PC-9 (cell line): Measurements from ENCODE around the gene SGIP1. TPM values are rescaled to one million over a fixed set of nuclear protein-coding genes. Genes with fewer than 3 reads are reported as not detected.
A peak's percentile ranks its signal among the peaks of the same experiment; 100 is the strongest.

Source experiments
- BruUV-seq: library from RNA; stranded (reverse); fragments of 400-500 nt; replicated peaks from 2 replicates; lab custom pipeline; 2021; lab: Mats Ljungman, UMichigan
- CTCF ChIA-PET: fragments of 300-600 bp; sonication (Branson Sonifier 250); formaldehyde crosslinking; loops from one replicate; lab custom pipeline; 2022; ENCODE audit warnings: antibody characterized with exemption; lab: Charles Lee
- POLR2A ChIA-PET: fragments of 300-600 bp; sonication (Branson Sonifier 250); formaldehyde crosslinking; loops from one replicate; lab custom pipeline; 2022; ENCODE audit warnings: antibody characterized with exemption; ENCODE audit not compliant: unreplicated experiment; lab: Charles Lee
- DNase-seq, 2 experiments: peaks; one replicate each; pipeline versions ENCODE4 v3.0.0 to v3.0.0-alpha.2; 2015 to 2022; ENCODE audit warnings: mixed read lengths in 1 of 2
- H2AFZ ChIP-seq: fragments of 200-600 bp; sonication (generic); 2 replicates; pipeline ENCODE4 v1.8.1; 2017; ENCODE audit warnings: antibody characterized with exemption
- H3F3A ChIP-seq: fragments of 200-600 bp; sonication (generic); 2 replicates; pipeline ENCODE4 v1.8.1; 2017; ENCODE audit warnings: antibody characterized with exemption, mild to moderate bottlenecking, low read depth; ENCODE audit not compliant: insufficient read depth
- H3K27ac ChIP-seq: fragments of 200-600 bp; sonication (generic); 2 replicates; pipeline ENCODE4 v1.6.1; 2016; ENCODE audit warnings: mixed run types
- H3K27me3 ChIP-seq: fragments of 200-600 bp; sonication (generic); 2 replicates; pipeline ENCODE4 v1.6.1; 2016; ENCODE audit warnings: low read depth, mixed run types; ENCODE audit not compliant: insufficient read depth
- H3K36me3 ChIP-seq: fragments of 200-600 bp; sonication (generic); 2 replicates; pipeline ENCODE4 v1.6.1; 2016; ENCODE audit warnings: low read depth, mixed run types
- H3K4me1 ChIP-seq: fragments of 200-600 bp; sonication (generic); replicated peaks from 2 replicates; pipeline ENCODE4 v1.6.1; 2016; ENCODE audit warnings: mixed run types; ENCODE audit not compliant: insufficient read depth
- H3K4me2 ChIP-seq: fragments of 200-600 bp; sonication (generic); 2 replicates; pipeline ENCODE4 v1.6.1; 2017; ENCODE audit warnings: mixed run types
- H3K4me3 ChIP-seq: fragments of 200-600 bp; sonication (generic); 2 replicates; pipeline ENCODE4 v1.6.1; 2016; ENCODE audit warnings: mixed run types
- H3K79me2 ChIP-seq: fragments of 200-600 bp; sonication (generic); 2 replicates; pipeline ENCODE4 v1.6.1; 2017; ENCODE audit warnings: low read depth, mixed run types
- H3K9me2 ChIP-seq: fragments of 200-600 bp; sonication (generic); 2 replicates; pipeline ENCODE4 v1.8.1; 2017; ENCODE audit warnings: mild to moderate bottlenecking; ENCODE audit not compliant: insufficient read depth
- H3K9me3 ChIP-seq: fragments of 200-600 bp; sonication (generic); 2 replicates; pipeline ENCODE4 v1.8.1; 2016; ENCODE audit warnings: low read depth; ENCODE audit not compliant: insufficient read depth
- H4K20me1 ChIP-seq: fragments of 200-600 bp; sonication (generic); 2 replicates; pipeline ENCODE4 v1.8.1; 2017; ENCODE audit not compliant: insufficient read depth
- EZH2 ChIP-seq: fragments of 200-600 bp; sonication (generic); IDR thresholded peaks from 2 replicates; pipeline ENCODE4 v1.8.0; 2017; ENCODE audit warnings: antibody characterized with exemption, low read depth
- intact Hi-C: fragments of 100-400 bp; cut with micrococcal nuclease; formaldehyde crosslinking; loops from one replicate; pipeline ENCODE4 v1.10.0; 2022; ENCODE audit not compliant: unreplicated experiment
- total RNA-seq: library from RNA; stranded (reverse); gene quantifications from 2 replicates; pipeline ENCODE4 v1.2.3, GENCODE V29; 2021
- TF ChIP-seq, protein P1 (sequence below): fragments of 200-600 bp; sonication (generic); conservative IDR thresholded peaks from 2 replicates; pipeline ENCODE4 v1.6.1; 2017; ENCODE audit warnings: mixed run types, antibody characterized with exemption, mild to moderate bottlenecking, moderate library complexity

Gene SGIP1
- total RNA-seq, 1 experiment from 2014 or later: not detected

DNA sequence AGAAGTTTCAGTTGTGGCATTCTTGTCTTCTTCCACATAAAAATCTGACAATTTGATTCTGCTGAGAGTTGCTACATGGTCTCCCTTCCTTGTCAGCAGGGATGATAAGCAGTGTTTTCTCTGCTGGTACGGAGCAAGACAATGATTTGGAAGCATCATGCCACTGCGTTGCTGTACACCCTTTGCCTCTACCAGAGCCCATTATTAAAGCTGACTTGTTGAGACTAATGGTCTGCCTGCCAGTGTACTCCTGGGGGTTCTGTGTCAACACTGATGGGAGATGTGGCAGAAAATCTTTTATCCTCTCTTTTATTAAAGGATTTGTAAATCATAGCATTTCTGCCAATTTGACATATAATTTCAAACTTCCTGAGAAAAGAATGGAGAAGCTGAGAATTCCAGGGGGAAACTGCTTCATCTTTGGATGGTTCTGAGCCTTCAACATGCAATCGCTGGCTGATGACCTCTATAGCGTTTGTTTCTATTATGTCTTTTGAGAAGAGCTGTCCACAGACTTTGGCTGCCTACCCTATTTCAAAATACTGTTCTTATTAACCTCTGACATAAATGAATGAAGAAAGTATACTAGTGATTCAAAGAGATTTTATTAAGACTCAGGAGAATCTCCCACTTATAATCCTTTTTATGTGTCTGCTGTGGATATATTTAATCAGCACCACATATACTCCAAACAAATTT, 170.4 kb downstream of the SGIP1 start:
- Histone ChIP-seq H3K9me3 (no peaks in the 10 kb centered on the region), H3K4me3 (no peak overlapping the region), H3K4me1 (0 out of 2 replicates have a peak, but pooled peaks cover 3% of the 10 kb centered on the region), H3K27me3 (no peaks in the 10 kb centered on the region), H3F3A (no peaks in the 10 kb centered on the region), H3K4me2 (no peak overlapping the region), H3K27ac (no peak overlapping the region), H2AFZ (no peak overlapping the region), H3K9me2 (no peaks in the 10 kb centered on the region), H4K20me1 (no peaks in the 10 kb centered on the region), H3K79me2 (no peaks in the 10 kb centered on the region), H3K36me3 (no peaks in the 10 kb centered on the region)
- ChIA-PET CTCF (no interaction called here), POLR2A (no interaction called here)
- BruUV-seq: no TSS peak
- TF ChIP-seq, protein P1, sequence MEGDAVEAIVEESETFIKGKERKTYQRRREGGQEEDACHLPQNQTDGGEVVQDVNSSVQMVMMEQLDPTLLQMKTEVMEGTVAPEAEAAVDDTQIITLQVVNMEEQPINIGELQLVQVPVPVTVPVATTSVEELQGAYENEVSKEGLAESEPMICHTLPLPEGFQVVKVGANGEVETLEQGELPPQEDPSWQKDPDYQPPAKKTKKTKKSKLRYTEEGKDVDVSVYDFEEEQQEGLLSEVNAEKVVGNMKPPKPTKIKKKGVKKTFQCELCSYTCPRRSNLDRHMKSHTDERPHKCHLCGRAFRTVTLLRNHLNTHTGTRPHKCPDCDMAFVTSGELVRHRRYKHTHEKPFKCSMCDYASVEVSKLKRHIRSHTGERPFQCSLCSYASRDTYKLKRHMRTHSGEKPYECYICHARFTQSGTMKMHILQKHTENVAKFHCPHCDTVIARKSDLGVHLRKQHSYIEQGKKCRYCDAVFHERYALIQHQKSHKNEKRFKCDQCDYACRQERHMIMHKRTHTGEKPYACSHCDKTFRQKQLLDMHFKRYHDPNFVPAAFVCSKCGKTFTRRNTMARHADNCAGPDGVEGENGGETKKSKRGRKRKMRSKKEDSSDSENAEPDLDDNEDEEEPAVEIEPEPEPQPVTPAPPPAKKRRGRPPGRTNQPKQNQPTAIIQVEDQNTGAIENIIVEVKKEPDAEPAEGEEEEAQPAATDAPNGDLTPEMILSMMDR: no peak
- TF ChIP-seq EZH2: no peak
- intact Hi-C loops: no loop called here
- DNase-seq: no peak

DNA sequence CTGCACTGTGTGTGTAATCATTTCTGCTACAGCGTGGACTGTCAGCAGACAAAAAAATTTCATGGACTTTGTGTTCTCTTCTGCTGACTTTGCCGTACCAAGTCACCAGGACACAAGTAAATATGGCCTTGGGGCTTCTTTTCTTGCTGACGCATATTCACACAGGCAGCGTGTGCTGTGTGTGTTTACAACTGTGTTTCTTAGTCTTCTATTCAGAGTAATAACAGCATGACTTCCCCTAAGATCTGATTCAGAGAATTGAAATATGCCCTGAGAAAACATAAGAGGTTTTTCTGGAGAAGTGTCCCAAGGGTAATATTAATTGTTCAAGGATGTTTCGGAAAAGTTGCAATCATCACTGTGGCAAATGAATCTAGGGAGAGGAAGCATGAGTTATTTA, 171.2 kb downstream of the SGIP1 start:
- H3K9me2 ChIP-seq: no peaks in the 10 kb centered on the region
- H3K9me3 ChIP-seq: no peaks in the 10 kb centered on the region
- H3K79me2 ChIP-seq: no peaks in the 10 kb centered on the region
- no peak overlapping the region for H3K27ac ChIP-seq
- no peak overlapping the region for H3K4me2 ChIP-seq
- no TSS peak for BruUV-seq
- no peak overlapping the region for H2AFZ ChIP-seq
- no peak for DNase-seq
- no peaks in the 10 kb centered on the region for H3K27me3 ChIP-seq
- ChIA-PET CTCF (no interaction called here), POLR2A (no interaction called here)
- no peaks in the 10 kb centered on the region for H3K36me3 ChIP-seq
- no peaks in the 10 kb centered on the region for H3F3A ChIP-seq
- TF ChIP-seq EZH2: no peak
- TF ChIP-seq, protein P1: no peak
- H4K20me1 ChIP-seq: no peaks in the 10 kb centered on the region
- H3K4me3 ChIP-seq: no peak overlapping the region
- intact Hi-C loops: no loop called here
- no peaks in the 10 kb centered on the region for H3K4me1 ChIP-seq

DNA sequence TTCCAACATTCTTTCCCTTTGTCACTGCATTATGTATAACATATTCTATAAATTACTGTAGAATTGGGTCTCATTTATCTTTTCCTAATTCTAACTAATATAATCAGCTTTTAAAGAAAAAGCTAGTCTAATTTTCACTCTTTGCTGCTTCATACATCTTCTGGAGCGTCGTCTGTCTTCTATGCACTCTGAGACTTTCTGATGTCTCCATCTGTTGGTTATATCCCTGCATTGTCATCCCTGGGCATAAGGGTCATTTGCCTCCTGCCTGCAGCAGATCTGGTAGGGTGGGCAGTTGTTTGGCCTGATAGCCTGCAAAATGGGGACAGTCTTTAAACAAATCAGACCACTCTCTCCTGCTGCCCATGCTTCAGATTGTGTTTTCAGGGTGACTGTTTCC, 177.5 kb downstream of the SGIP1 start:
- TF ChIP-seq, protein P1: peak; percentile 48; the same call in 1 of the 2 replicates
- no peak for TF ChIP-seq EZH2
- Histone ChIP-seq H3K27ac (no peak overlapping the region), H3F3A (0 out of 2 replicates have a peak, but pooled peaks cover 5% of the 10 kb centered on the region), H3K9me3 (no peaks in the 10 kb centered on the region), H2AFZ (no peak overlapping the region), H3K4me3 (no peak overlapping the region), H3K9me2 (no peaks in the 10 kb centered on the region), H3K4me1 (no peaks in the 10 kb centered on the region), H3K36me3 (no peaks in the 10 kb centered on the region), H3K27me3 (no peaks in the 10 kb centered on the region), H3K4me2 (no peak overlapping the region), H3K79me2 (no peaks in the 10 kb centered on the region), H4K20me1 (no peaks in the 10 kb centered on the region)
- ChIA-PET CTCF (interaction anchor here (0.7 kb wide), 1 partner anchor 43 kb away, joined by 3 read pairs; no protein-coding TSS in a partner anchor), POLR2A (no interaction called here)
- DNase-seq: no peak
- BruUV-seq: no TSS peak
- intact Hi-C loops: loop anchor here (5.0 kb wide), 1 partner anchor 264 kb away; no protein-coding TSS in a partner anchor
